ENCODE results near the gene ADSL. TPM values are rescaled to one million over a fixed set of nuclear protein-coding genes. Genes with fewer than 3 reads are reported as not detected.

The ADSL gene
- total and polyA plus RNA-seq, 2 donors (not counting 1 experiment from before 2014, with no cell fraction given) = 61.0 to 63.8 TPM

DNA sequence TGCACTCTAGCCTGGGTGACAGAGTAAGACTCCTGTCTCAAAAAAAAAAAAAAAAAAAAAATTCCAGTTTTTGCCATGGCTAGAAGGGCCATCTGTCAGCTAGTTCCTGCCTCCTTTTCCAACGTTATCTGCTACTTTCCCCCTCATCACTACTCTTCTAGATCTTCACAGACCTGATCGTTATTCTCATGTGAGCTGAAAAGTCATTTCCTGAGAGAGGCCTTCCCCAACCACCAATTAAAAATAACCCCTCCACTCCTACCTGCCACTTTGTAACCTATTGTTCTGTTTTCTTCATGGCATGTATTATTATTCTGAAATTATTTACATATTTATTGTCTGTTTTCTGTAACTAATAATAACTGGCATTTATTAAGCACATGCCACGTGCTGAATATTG lies 48.3 kb downstream of the ADSL start:
- H3K79me2 ChIP-seq (ENCODE audit: control insufficient read depth, insufficient read depth, low read length) = peaks cover 88% of the 10 kb centered on the region
- H3K4me2 ChIP-seq (replicated peaks; ENCODE audit: low read depth, low read length, poor library complexity, severe bottlenecking) = peak overlapping the region; percentile 52
- H3K27ac ChIP-seq (ENCODE audit: low read length in 2 of 2) = peak overlapping the region in 1 of 2 donors; percentile 56
- TF ChIP-seq, protein P1, sequence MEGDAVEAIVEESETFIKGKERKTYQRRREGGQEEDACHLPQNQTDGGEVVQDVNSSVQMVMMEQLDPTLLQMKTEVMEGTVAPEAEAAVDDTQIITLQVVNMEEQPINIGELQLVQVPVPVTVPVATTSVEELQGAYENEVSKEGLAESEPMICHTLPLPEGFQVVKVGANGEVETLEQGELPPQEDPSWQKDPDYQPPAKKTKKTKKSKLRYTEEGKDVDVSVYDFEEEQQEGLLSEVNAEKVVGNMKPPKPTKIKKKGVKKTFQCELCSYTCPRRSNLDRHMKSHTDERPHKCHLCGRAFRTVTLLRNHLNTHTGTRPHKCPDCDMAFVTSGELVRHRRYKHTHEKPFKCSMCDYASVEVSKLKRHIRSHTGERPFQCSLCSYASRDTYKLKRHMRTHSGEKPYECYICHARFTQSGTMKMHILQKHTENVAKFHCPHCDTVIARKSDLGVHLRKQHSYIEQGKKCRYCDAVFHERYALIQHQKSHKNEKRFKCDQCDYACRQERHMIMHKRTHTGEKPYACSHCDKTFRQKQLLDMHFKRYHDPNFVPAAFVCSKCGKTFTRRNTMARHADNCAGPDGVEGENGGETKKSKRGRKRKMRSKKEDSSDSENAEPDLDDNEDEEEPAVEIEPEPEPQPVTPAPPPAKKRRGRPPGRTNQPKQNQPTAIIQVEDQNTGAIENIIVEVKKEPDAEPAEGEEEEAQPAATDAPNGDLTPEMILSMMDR (IDR thresholded peaks at IDR 0.05) = no peak
- no peak for TF ChIP-seq EZH2 (IDR thresholded peaks at IDR 0.05; ENCODE audit: borderline replicate concordance, insufficient read depth, low read depth, low read length, poor library complexity, severe bottlenecking)
- DNase-seq (no peak), ATAC-seq (ENCODE audit: low read depth) (no peak)
- peak overlapping the region; percentile 70 for H3K27ac Mint-ChIP-seq
- CTCF ChIA-PET = interaction anchor here (0.7 to 0.9 kb wide), 2 partner anchors 9 to 41 kb away, joined by 3 to 4 read pairs; no protein-coding TSS in a partner anchor
- no peak overlapping the region for H3K4me3 ChIP-seq (ENCODE audit: control extremely low read depth in 1 of 5, extremely low read depth in 1 of 5, insufficient read depth in 1 of 5, low read depth in 2 of 5, low read length in 4 of 5)
- no peaks in the 10 kb centered on the region for H3K27me3 ChIP-seq (replicated peaks in 1 of 4; ENCODE audit: control extremely low read depth in 1 of 4, control insufficient read depth in 3 of 4, insufficient read depth in 4 of 4, low read length in 3 of 4)
- H3K9me3 Mint-ChIP-seq (ENCODE audit: insufficient read depth) = no peaks in the 10 kb centered on the region
- H4K20me1 ChIP-seq (ENCODE audit: control insufficient read depth, insufficient read depth, low read length, poor library complexity, severe bottlenecking) = no peaks in the 10 kb centered on the region
- H3K27me3 Mint-ChIP-seq = no peaks in the 10 kb centered on the region
- H3K9me3 ChIP-seq (ENCODE audit: control extremely low read depth in 1 of 3, control insufficient read depth in 2 of 3, insufficient read depth in 1 of 3, low read length in 2 of 3) = no peaks in the 10 kb centered on the region
- intact Hi-C loops (cut with micrococcal nuclease) = no loop called here
- H3K36me3 ChIP-seq (replicated peaks in 1 of 2; ENCODE audit: control extremely low read depth in 1 of 2, control insufficient read depth in 1 of 2, extremely low read depth in 1 of 2, insufficient read depth in 2 of 2, low read length in 1 of 2) = peaks cover 3 to 9% of the 10 kb centered on the region in 2 experiments
- POLR2A ChIA-PET = interaction anchor here (0.7 kb wide), 1 partner anchor 186 kb away, joined by 3 read pairs; no protein-coding TSS in a partner anchor
- 0% methylated on average over 1 of the region's 3 CpGs for WGBS (ENCODE audit: insufficient coverage)
- no peak overlapping the region for H2AFZ ChIP-seq (ENCODE audit: insufficient read depth, low read depth, low read length, poor library complexity, severe bottlenecking)
- peaks cover 74% of the 10 kb centered on the region for H3K4me1 Mint-ChIP-seq
- peak overlapping the region; percentile 38 for H3K4me3 Mint-ChIP-seq
- peaks cover 63 to 69% of the 10 kb centered on the region in 2 donors for H3K4me1 ChIP-seq (ENCODE audit: control insufficient read depth in 2 of 2, insufficient read depth in 2 of 2, low read length in 2 of 2)
- no peak overlapping the region for H3K9ac ChIP-seq (ENCODE audit: low read length)

DNA sequence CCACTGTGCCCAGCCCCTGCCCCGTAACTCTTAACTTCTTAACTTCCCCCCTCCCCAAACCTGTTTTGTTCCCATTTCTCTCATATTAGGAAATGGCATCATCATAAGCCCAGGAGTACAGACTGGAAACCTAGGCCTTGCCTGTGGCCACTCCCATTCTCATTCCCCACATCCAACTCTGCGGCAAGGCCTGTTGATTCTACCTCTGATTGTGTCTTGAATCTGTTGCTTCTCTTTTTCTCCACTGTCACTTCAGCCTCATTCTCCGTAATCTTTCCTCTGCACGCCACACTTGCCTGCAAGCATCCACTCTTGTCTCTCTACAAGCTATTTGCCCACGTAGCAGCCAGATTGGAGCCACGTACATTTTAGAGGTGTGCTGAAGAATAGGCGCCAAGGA lies 49.3 kb downstream of the ADSL start:
- TF ChIP-seq, protein P1 (IDR thresholded peaks at IDR 0.05) = no peak
- TF ChIP-seq EZH2 (IDR thresholded peaks at IDR 0.05; ENCODE audit: borderline replicate concordance, insufficient read depth, low read depth, low read length, poor library complexity, severe bottlenecking) = no peak
- Mint-ChIP-seq H3K27ac (peak overlapping the region; percentile 4), H3K9me3 (ENCODE audit: insufficient read depth) (no peaks in the 10 kb centered on the region), H3K4me1 (peaks cover 77% of the 10 kb centered on the region), H3K4me3 (peak overlapping the region; percentile 0), H3K27me3 (no peaks in the 10 kb centered on the region)
- ChIA-PET POLR2A (no interaction called here), CTCF (interaction anchor here (6.0 kb wide), 1 partner anchor 12 kb away, joined by 28 read pairs; no protein-coding TSS in a partner anchor)
- no peak for DNase-seq
- Histone ChIP-seq H3K4me1 (ENCODE audit: control insufficient read depth in 2 of 2, insufficient read depth in 2 of 2, low read length in 2 of 2) (peaks cover 73 to 79% of the 10 kb centered on the region in 2 donors), H3K79me2 (ENCODE audit: control insufficient read depth, insufficient read depth, low read length) (peaks cover 79% of the 10 kb centered on the region), H3K27me3 (replicated peaks in 1 of 4; ENCODE audit: control extremely low read depth in 1 of 4, control insufficient read depth in 3 of 4, insufficient read depth in 4 of 4, low read length in 3 of 4) (no peaks in the 10 kb centered on the region), H3K9ac (ENCODE audit: low read length) (no peak overlapping the region), H3K36me3 (replicated peaks in 1 of 2; ENCODE audit: control extremely low read depth in 1 of 2, control insufficient read depth in 1 of 2, extremely low read depth in 1 of 2, insufficient read depth in 2 of 2, low read length in 1 of 2) (peaks cover 3 to 9% of the 10 kb centered on the region in 2 experiments), H3K4me3 (ENCODE audit: control extremely low read depth in 1 of 5, extremely low read depth in 1 of 5, insufficient read depth in 1 of 5, low read depth in 2 of 5, low read length in 4 of 5) (no peak overlapping the region), H2AFZ (ENCODE audit: insufficient read depth, low read depth, low read length, poor library complexity, severe bottlenecking) (no peak overlapping the region), H3K27ac (ENCODE audit: low read length in 2 of 2) (peak overlapping the region in 1 of 2 donors; percentile 17), H3K4me2 (replicated peaks; ENCODE audit: low read depth, low read length, poor library complexity, severe bottlenecking) (peak overlapping the region; percentile 20), H3K9me3 (ENCODE audit: control extremely low read depth in 1 of 3, control insufficient read depth in 2 of 3, insufficient read depth in 1 of 3, low read length in 2 of 3) (no peaks in the 10 kb centered on the region), H4K20me1 (ENCODE audit: control insufficient read depth, insufficient read depth, low read length, poor library complexity, severe bottlenecking) (no peaks in the 10 kb centered on the region)
- WGBS (ENCODE audit: insufficient coverage) = 95% methylated on average over 2 of the region's 7 CpGs
- intact Hi-C loops (cut with micrococcal nuclease) = no loop called here
- no peak for ATAC-seq (ENCODE audit: low read depth)

All from B cell (primary cell).